Panc1 (cell line): ENCODE data around the gene SOX5.

Experiments used
- POLR2AphosphoS5 ChIP-seq: IDR thresholded peaks from 2 replicates; pipeline ENCODE4 v1.6.1; 2012; ENCODE audit warnings: mild to moderate bottlenecking, low read depth, low read length, moderate library complexity
- SIN3A ChIP-seq: IDR thresholded peaks from 2 replicates; pipeline ENCODE4 v1.6.1; 2012; ENCODE audit warnings: low read depth, mild to moderate bottlenecking, low read length, moderate library complexity, borderline replicate concordance; ENCODE audit not compliant: insufficient read depth
- TF ChIP-seq, protein P1 (sequence below): fragments of 450-650 bp; IDR thresholded peaks from 2 replicates; pipeline ENCODE4 v1.5.1; 2017; ENCODE audit warnings: mild to moderate bottlenecking

DNA sequence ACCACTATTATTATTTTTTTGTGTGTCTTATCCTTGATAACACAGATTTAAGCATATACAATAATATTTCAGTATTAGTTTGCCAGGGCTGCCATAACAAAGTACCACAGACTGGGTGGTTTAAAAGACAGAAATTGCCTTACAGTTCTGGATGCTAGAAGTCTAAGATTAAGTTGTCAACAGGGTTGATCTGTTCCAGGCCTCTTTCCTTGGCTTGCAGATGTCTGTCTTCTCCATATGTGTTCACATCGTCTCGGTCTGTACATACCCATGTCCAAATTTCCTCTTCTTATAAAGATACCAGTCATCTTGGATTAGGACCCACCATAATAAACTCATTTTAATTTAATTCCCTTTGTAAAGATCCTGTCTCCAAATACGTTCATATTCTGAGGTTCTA, 204.8 kb downstream of the SOX5 start:
- TF ChIP-seq, protein P1, sequence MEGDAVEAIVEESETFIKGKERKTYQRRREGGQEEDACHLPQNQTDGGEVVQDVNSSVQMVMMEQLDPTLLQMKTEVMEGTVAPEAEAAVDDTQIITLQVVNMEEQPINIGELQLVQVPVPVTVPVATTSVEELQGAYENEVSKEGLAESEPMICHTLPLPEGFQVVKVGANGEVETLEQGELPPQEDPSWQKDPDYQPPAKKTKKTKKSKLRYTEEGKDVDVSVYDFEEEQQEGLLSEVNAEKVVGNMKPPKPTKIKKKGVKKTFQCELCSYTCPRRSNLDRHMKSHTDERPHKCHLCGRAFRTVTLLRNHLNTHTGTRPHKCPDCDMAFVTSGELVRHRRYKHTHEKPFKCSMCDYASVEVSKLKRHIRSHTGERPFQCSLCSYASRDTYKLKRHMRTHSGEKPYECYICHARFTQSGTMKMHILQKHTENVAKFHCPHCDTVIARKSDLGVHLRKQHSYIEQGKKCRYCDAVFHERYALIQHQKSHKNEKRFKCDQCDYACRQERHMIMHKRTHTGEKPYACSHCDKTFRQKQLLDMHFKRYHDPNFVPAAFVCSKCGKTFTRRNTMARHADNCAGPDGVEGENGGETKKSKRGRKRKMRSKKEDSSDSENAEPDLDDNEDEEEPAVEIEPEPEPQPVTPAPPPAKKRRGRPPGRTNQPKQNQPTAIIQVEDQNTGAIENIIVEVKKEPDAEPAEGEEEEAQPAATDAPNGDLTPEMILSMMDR = no peak
- TF ChIP-seq POLR2AphosphoS5 (no peak), SIN3A (no peak)
